ENCODE results near the gene ME2. TPM values are rescaled to one million over a fixed set of nuclear protein-coding genes. Genes with fewer than 3 reads are reported as not detected.

ME2 gene
- total RNA-seq, 2 experiments from 2014 or later = 15.6 to 16.1 TPM

GRCh38 chr18:50857694-50858093, 21.2 kb upstream of the ME2 start:
- H3K27me3 Mint-ChIP-seq = peaks cover 7% of the 10 kb centered on the region
- H3K27me3 ChIP-seq (ENCODE audit: control insufficient read depth in 1 of 2, insufficient read depth in 2 of 2, low read length in 2 of 2) = no peaks in the 10 kb centered on the region
- no peak overlapping the region for H3K27ac ChIP-seq (ENCODE audit: low read depth in 1 of 2, low read length in 2 of 2)
- H3K4me1 ChIP-seq (ENCODE audit: insufficient read depth, low read length) = no peaks in the 10 kb centered on the region
- no peaks in the 10 kb centered on the region for H3K36me3 ChIP-seq (ENCODE audit: insufficient read depth, low read length)
- peaks cover 3% of the 10 kb centered on the region for H3K9me3 Mint-ChIP-seq
- no peaks in the 10 kb centered on the region for H3K9me3 ChIP-seq (ENCODE audit: control insufficient read depth in 1 of 2, insufficient read depth in 1 of 2, low read length in 2 of 2)
- H3K4me1 Mint-ChIP-seq (ENCODE audit: low read depth) = no peaks in the 10 kb centered on the region
- H3K27ac Mint-ChIP-seq = no peak overlapping the region
- no peak overlapping the region for H3K4me3 ChIP-seq (ENCODE audit: low read length)
- TF ChIP-seq, protein P1, sequence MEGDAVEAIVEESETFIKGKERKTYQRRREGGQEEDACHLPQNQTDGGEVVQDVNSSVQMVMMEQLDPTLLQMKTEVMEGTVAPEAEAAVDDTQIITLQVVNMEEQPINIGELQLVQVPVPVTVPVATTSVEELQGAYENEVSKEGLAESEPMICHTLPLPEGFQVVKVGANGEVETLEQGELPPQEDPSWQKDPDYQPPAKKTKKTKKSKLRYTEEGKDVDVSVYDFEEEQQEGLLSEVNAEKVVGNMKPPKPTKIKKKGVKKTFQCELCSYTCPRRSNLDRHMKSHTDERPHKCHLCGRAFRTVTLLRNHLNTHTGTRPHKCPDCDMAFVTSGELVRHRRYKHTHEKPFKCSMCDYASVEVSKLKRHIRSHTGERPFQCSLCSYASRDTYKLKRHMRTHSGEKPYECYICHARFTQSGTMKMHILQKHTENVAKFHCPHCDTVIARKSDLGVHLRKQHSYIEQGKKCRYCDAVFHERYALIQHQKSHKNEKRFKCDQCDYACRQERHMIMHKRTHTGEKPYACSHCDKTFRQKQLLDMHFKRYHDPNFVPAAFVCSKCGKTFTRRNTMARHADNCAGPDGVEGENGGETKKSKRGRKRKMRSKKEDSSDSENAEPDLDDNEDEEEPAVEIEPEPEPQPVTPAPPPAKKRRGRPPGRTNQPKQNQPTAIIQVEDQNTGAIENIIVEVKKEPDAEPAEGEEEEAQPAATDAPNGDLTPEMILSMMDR (IDR thresholded peaks at IDR 0.05) = no peak
- ATAC-seq (ENCODE audit: poor library complexity) = no peak
- intact Hi-C loops (cut with DNase I, micrococcal nuclease) = no loop called here
- H3K36me3 Mint-ChIP-seq (ENCODE audit: low read depth) = no peaks in the 10 kb centered on the region
- no peak for DNase-seq
- no peak overlapping the region for H3K4me3 Mint-ChIP-seq
- ChIA-PET CTCF (no interaction called here), POLR2A (no interaction called here)

DNA sequence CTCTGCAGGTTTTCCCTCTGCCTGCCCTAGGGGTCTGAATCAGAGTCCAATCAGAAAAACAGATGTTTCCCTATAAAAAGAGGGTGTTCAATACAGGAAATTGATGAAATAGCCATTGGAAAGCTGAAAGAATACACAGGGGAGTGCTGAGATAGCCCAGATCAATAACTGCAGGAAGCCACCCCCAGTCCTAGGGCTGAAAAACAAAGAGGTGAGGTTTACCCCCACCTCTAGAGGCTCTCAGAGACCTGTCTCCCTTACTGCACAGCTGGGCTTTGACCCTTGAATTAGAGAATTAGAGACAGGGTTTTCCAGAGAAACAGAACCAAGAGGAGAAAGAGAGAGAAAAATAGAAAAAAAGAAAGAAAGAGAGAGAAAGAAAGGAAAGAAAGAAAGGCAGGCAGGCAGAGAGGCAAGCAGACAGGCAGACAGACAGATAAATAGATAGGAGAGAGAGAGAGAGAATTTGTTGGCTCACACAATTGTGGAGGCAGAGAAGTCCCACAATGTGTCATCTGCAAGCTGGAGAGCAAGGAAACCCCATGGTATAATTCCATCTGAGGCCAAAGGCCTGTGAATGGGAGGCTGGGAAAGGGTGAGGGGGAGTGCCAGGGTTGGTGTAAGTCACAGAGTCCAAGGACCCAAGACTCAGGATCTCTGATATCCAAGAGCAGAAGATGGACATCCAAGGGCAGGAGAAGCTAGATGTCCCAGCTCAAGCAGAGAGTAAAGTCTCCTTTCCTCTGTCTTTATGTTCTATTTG, 18.9 kb upstream of the ME2 start:
- H3K4me1 ChIP-seq (ENCODE audit: insufficient read depth, low read length) = no peaks in the 10 kb centered on the region
- Mint-ChIP-seq H3K4me1 (ENCODE audit: low read depth) (no peaks in the 10 kb centered on the region), H3K36me3 (ENCODE audit: low read depth) (no peaks in the 10 kb centered on the region), H3K27me3 (no peaks in the 10 kb centered on the region), H3K27ac (no peak overlapping the region), H3K9me3 (no peaks in the 10 kb centered on the region), H3K4me3 (no peak overlapping the region)
- TF ChIP-seq, protein P1 (IDR thresholded peaks at IDR 0.05) = no peak
- ChIA-PET CTCF (no interaction called here), POLR2A (interaction anchor here (0.7 to 1.0 kb wide), 2 partner anchors 18 to 1364 kb away, joined by 3 to 4 read pairs; no protein-coding TSS in a partner anchor)
- H3K36me3 ChIP-seq (ENCODE audit: insufficient read depth, low read length) = no peaks in the 10 kb centered on the region
- no peak for ATAC-seq (ENCODE audit: poor library complexity)
- H3K9me3 ChIP-seq (ENCODE audit: control insufficient read depth in 1 of 2, insufficient read depth in 1 of 2, low read length in 2 of 2) = no peaks in the 10 kb centered on the region
- no peaks in the 10 kb centered on the region for H3K27me3 ChIP-seq (ENCODE audit: control insufficient read depth in 1 of 2, insufficient read depth in 2 of 2, low read length in 2 of 2)
- H3K27ac ChIP-seq (ENCODE audit: low read depth in 1 of 2, low read length in 2 of 2) = no peak overlapping the region
- intact Hi-C loops (cut with DNase I, micrococcal nuclease) = no loop called here
- no peak for DNase-seq
- no peak overlapping the region for H3K4me3 ChIP-seq (ENCODE audit: low read length)

- no peak overlapping the region for H3K27ac Mint-ChIP-seq
- no peaks in the 10 kb centered on the region for H3K36me3 ChIP-seq (ENCODE audit: insufficient read depth, low read length)
- intact Hi-C loops (cut with DNase I, micrococcal nuclease) = no loop called here
- H3K36me3 Mint-ChIP-seq (ENCODE audit: low read depth) = no peaks in the 10 kb centered on the region
- H3K9me3 Mint-ChIP-seq = no peaks in the 10 kb centered on the region
- POLR2A ChIA-PET = no interaction called here
- H3K27me3 ChIP-seq (ENCODE audit: control insufficient read depth in 1 of 2, insufficient read depth in 2 of 2, low read length in 2 of 2) = no peaks in the 10 kb centered on the region
- no peaks in the 10 kb centered on the region for H3K4me1 ChIP-seq (ENCODE audit: insufficient read depth, low read length)
- DNase-seq (no peak), ATAC-seq (ENCODE audit: poor library complexity) (no peak)
- CTCF ChIA-PET = no interaction called here
- H3K4me1 Mint-ChIP-seq (ENCODE audit: low read depth) = no peaks in the 10 kb centered on the region
- no peaks in the 10 kb centered on the region for H3K27me3 Mint-ChIP-seq
- no peak overlapping the region for H3K4me3 ChIP-seq (ENCODE audit: low read length)
- H3K27ac ChIP-seq (ENCODE audit: low read depth in 1 of 2, low read length in 2 of 2) = no peak overlapping the region
- TF ChIP-seq, protein P1 (IDR thresholded peaks at IDR 0.05) = no peak
- no peak overlapping the region for H3K4me3 Mint-ChIP-seq
- H3K9me3 ChIP-seq (ENCODE audit: control insufficient read depth in 1 of 2, insufficient read depth in 1 of 2, low read length in 2 of 2) = no peaks in the 10 kb centered on the region
These were observed 17.3 kb upstream of the ME2 start for GRCh38 chr18:50861617-50862016.

Data from CD4-positive, alpha-beta T cell (primary cell).